Muscle of leg (tissue), 11 donors: ENCODE data around the gene KCNK1. TPM values are rescaled to one million over a fixed set of nuclear protein-coding genes. Genes with fewer than 3 reads are reported as not detected.

Source experiments
- DNase-seq: peaks from one replicate; pipeline ENCODE4 v3.0.0; 2013
- H3K27ac ChIP-seq: one replicate; pipeline ENCODE4 v1.5.1; 2013; ENCODE audit warnings: mild to moderate bottlenecking, low read length, control low read depth
- H3K27me3 ChIP-seq: one replicate; pipeline ENCODE4 v1.6.1; 2013; ENCODE audit warnings: low read length; ENCODE audit not compliant: control insufficient read depth, insufficient read depth
- H3K36me3 ChIP-seq: one replicate; pipeline ENCODE4 v1.6.1; 2013; ENCODE audit warnings: low read length; ENCODE audit not compliant: control insufficient read depth, insufficient read depth
- H3K4me1 ChIP-seq: one replicate; pipeline ENCODE4 v1.6.1; 2013; ENCODE audit warnings: low read length; ENCODE audit not compliant: control insufficient read depth, insufficient read depth
- H3K4me3 ChIP-seq: one replicate; pipeline ENCODE4 v1.5.1; 2013; ENCODE audit warnings: low read length, control low read depth
- H3K9me3 ChIP-seq: replicated peaks from 2 replicates; pipeline ENCODE4 v1.6.1; 2013; ENCODE audit warnings: low read depth, low read length; ENCODE audit not compliant: control insufficient read depth
- WGBS: methylation state at CpG from one replicate; pipeline ENCODE4 v1.1.5; 2013; ENCODE audit warnings: missing lambda C conversion rate; ENCODE audit not compliant: insufficient coverage; 5-methylcytosine and 5-hydroxymethylcytosine counted together
- polyA plus RNA-seq, 8 donors: library from polyadenylated mRNA; unstranded; fragments of 120-200 nt; gene quantifications; one replicate each; pipeline versions ENCODE4 v1.2.1 to v1.2.3, GENCODE V29; 2013; ENCODE audit warnings: inconsistent platforms in 1 of 8, low replicate concordance in 1 of 8; ENCODE audit not compliant: insufficient read length in 8 of 8, insufficient read depth in 1 of 8
- total RNA-seq: library from RNA; stranded (reverse); fragments of 120-200 nt; gene quantifications from one replicate; pipeline ENCODE4 v1.2.4, GENCODE V29; 2013

KCNK1 gene
- total and polyA plus RNA-seq, 9 donors, result 0.97 to 4.2 (median 1.9) TPM

DNA sequence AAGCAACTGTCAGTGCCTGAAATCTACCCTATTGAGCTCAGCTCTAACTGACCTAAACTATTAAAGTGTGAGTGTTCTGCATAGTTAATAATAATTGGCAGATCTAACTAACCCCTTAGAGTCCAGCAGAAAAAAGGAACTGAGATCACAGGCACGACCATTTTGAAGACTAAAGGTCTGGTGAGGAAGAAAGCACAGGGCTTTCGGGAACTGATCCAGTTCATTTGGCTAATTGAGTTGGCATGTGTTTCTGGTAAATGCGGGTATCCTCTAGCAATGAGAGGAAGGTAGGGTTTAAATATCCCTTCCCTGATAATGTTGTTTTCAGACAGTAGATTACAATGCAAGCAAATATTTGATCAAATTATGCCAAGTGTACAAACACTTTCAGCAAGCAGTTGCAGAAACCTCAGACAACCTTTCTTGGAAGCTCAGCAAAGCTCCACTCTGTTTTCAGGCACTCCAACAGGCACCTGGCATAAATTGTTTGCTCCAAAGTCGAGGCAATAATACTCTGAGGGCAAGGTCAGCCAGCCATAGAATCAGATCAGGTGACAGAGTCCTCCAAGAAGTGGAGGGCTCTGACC lies 100.8 kb downstream of the KCNK1 start:
- WGBS, result 31% methylated on average over 3 of the region's 4 CpGs
- DNase-seq, result no peak
- Histone ChIP-seq H3K4me1 (no peaks in the 10 kb centered on the region), H3K27ac (no peak overlapping the region), H3K36me3 (no peaks in the 10 kb centered on the region), H3K27me3 (no peaks in the 10 kb centered on the region), H3K4me3 (no peak overlapping the region), H3K9me3 (no peaks in the 10 kb centered on the region)

DNA sequence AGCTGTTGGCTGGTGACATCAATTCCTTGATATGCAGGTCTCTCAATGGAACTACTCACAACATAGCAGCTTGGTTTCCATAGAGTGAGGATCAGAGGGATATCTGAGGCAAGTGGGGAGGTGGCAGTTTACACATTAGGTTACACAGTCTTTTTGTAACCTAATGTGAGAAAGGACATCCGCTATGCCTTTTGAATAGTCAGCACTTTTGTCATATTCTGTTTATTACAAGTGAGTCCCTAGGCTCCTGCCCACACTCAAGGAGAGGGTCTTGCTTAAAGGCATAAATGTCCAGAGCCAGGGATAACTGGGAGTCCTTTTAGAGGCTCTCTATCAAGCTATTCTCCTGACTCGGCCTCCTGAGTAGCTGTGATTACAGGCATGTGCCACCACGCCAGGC lies 104.2 kb downstream of the KCNK1 start:
- no peaks in the 10 kb centered on the region for H3K36me3 ChIP-seq
- H3K9me3 ChIP-seq, result no peaks in the 10 kb centered on the region
- 100% methylated on average over 1 of the region's 3 CpGs for WGBS
- no peak overlapping the region for H3K4me3 ChIP-seq
- H3K4me1 ChIP-seq, result no peaks in the 10 kb centered on the region
- H3K27ac ChIP-seq, result no peak overlapping the region
- H3K27me3 ChIP-seq, result no peaks in the 10 kb centered on the region
- no peak for DNase-seq

DNA sequence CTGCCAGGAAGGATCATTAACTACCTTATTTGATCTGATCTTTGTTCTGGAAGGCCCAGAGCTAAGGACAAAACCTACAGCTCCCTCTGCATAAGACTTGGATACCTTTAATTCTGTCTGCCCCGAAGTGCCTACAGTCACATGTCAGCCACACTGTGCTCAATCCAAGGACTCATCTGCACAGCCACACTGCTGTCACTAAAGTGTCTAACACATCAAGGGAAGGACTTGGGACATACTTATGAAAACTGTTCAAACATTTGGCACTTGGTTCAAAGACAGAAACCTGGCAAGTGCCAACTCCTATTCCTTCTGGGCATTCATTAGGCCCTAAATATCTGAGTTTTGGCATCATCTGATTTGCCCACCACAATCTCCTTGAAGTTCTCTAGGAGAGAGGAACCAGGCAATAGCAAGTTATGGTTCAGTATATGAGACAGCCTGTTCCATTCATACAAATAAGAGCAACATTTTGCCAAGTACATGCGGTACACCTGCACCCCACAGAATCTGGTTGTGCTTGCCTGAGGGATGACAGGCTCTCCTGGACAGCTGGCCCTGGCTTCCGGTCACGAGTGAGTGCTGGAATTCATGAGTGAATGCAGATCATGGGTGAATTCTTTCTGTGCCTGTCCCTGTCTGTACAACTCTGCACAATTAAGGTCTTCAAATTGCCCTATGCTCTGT lies 105.9 kb downstream of the KCNK1 start:
- H3K4me1 ChIP-seq, result no peaks in the 10 kb centered on the region
- no peaks in the 10 kb centered on the region for H3K9me3 ChIP-seq
- DNase-seq, result no peak
- no peaks in the 10 kb centered on the region for H3K27me3 ChIP-seq
- 70% methylated on average over 1 of the region's 4 CpGs for WGBS
- no peak overlapping the region for H3K27ac ChIP-seq
- no peaks in the 10 kb centered on the region for H3K36me3 ChIP-seq
- no peak overlapping the region for H3K4me3 ChIP-seq

DNA sequence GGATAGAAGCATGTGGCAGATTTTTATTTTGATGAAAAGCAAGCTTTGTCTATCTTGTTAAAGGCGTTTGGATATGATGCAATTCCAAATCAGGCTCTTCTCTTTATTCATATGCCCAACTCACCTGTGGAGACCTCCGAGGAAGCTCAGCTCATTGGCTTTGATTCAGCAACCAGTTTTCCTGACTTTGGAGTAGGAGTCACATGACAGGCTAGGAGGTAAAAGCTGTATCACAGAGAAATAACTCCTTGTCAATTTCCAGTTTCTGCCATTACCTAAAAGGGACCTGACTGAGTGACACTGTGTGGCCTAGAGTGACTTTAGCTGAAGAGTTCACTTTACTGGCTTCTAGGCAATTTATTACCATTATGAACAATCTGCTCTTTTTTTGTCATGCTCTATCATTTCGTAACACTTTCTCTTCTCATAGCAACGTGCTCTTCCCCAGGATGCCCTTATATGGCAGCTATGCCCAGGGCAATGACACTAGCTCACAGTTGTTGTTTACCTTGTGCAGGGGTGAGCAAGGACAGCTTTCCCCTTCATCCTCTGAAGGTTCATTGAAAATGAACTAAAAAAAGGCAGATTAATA lies 107.2 kb downstream of the KCNK1 start:
- H3K27me3 ChIP-seq, result no peaks in the 10 kb centered on the region
- no peak overlapping the region for H3K27ac ChIP-seq
- H3K36me3 ChIP-seq, result no peaks in the 10 kb centered on the region
- H3K4me1 ChIP-seq, result no peaks in the 10 kb centered on the region
- no peak for DNase-seq
- no CpG with 5 or more reads among the region's 4 CpGs for WGBS
- H3K4me3 ChIP-seq, result no peak overlapping the region
- H3K9me3 ChIP-seq, result no peaks in the 10 kb centered on the region
